GM10266 (cell line): ENCODE data around the gene FAM180B.
"Not testable (repeated sequence)": the region's sequence is repeated elsewhere in the genome, so short reads cannot be mapped to it uniquely, and the experiment has no call there.

Experiments
- DNase-seq: peaks from one replicate; pipeline ENCODE4 v3.0.0; 2012; ENCODE audit errors: extremely low spot score
- TF ChIP-seq, protein P1 (sequence below): IDR thresholded peaks from 2 replicates; pipeline ENCODE4 v1.5.1; 2012; ENCODE audit warnings: mild to moderate bottlenecking, low read depth; ENCODE audit not compliant: control insufficient read depth, insufficient read depth; ENCODE audit errors: missing control alignments

FAM180B gene

GRCh38 chr11:47586098-47586855, at the start of gene FAM180B:
Gene FAM180B (plus strand): TSS chr11:47586678. CDS start chr11:47586769, 91 bp downstream.
- TF ChIP-seq, protein P1, sequence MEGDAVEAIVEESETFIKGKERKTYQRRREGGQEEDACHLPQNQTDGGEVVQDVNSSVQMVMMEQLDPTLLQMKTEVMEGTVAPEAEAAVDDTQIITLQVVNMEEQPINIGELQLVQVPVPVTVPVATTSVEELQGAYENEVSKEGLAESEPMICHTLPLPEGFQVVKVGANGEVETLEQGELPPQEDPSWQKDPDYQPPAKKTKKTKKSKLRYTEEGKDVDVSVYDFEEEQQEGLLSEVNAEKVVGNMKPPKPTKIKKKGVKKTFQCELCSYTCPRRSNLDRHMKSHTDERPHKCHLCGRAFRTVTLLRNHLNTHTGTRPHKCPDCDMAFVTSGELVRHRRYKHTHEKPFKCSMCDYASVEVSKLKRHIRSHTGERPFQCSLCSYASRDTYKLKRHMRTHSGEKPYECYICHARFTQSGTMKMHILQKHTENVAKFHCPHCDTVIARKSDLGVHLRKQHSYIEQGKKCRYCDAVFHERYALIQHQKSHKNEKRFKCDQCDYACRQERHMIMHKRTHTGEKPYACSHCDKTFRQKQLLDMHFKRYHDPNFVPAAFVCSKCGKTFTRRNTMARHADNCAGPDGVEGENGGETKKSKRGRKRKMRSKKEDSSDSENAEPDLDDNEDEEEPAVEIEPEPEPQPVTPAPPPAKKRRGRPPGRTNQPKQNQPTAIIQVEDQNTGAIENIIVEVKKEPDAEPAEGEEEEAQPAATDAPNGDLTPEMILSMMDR: no peak
- no peak for DNase-seq

- TF ChIP-seq, protein P1: no peak
- no peak for DNase-seq
Measured at GRCh38 chr11:47536915-47537314, 49.6 kb upstream of the FAM180B start.

- TF ChIP-seq, protein P1: no peak
- no peak for DNase-seq
Measured at GRCh38 chr11:47538741-47539565, 47.5 kb upstream of the FAM180B start.

DNA sequence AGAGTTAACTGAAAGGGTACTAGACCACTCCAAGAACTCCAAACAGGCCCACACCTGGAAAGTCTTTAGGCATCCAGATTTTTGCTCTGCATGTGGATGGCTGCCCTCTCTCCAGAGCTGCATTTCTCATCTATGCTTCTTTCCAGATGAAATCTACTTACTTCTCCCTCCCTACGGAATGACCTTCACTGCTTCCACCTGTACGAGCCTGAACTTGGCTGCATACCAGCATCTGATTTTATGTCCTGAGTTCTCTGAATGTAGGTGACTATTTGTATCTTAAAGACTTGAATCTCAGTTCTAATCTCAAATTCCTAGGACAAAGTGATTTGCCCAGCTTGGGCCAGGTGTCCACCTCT, 46.8 kb upstream of the FAM180B start:
- TF ChIP-seq, protein P1: no peak
- no peak for DNase-seq

DNA sequence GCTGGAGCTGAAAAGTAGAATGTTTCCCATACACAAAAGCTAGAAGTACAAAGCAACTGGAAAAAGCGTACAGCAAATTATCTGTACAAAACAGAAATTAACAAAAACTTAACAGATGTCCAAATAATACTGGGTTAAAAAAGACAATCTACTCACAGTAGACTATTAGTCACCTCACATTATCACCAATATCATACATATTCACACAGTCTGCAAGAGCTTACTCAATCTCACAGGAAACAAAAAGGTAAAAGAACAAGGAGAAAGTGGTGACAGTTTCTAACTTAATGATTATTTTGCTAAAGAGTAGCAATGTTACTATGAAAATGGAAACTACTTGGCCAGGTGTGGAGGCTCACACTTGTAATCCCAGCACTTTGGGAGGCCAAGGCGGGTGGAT, 45.4 kb upstream of the FAM180B start:
- TF ChIP-seq, protein P1: no peak
- no peak for DNase-seq

- no peak for DNase-seq
Measured at GRCh38 chr11:47545298-47545697, 41.2 kb upstream of the FAM180B start.

DNA sequence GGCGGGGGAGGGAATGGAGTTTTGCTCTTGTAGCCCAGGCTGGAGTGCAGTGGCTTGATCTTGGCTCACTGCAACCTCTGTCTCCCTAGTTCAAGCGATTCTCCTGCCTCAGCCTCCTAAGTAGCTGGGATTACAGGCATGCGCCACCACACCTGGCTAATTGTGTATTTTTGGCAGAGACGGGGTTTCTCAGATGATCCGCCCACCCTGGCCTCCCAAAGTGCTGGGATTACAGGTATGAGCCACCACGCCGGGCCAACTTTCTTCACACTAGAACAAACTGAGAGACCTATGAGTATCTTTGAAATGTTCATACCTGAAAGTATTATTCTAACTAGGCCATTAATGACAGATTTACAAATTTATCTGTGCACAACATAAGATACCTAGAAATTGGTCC, 40.2 kb upstream of the FAM180B start:
- not testable (repeated sequence) for DNase-seq

More at GRCh38 chr11:47545298-47545697, 41.2 kb upstream of the FAM180B start:
- TF ChIP-seq, protein P1: no peak
